ENCODE data around the gene KCNK6.

DNA sequence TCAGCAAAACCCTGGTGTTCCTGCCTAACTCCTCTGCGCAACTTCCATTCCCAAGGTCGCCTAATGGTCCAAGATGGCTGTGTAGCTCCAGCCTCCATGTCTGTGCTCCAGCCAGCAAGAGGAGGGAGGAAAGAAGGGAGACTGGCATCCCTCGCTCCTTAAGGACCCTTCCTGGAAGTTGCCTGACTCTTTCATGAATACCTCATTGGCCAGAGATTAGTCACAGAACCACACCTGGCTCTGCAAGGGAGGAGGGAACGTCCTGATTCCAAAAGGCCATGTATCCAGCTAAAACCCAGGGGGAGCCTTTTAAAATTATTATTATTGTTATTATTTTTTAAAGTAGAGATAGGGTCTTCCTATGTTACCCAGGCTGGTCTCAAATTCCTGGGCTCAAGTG is 4.8 kb downstream of the KCNK6 start:
- TF ChIP-seq POLR2A (IDR thresholded peaks at IDR 0.05) (no peak), POLR2AphosphoS5 (IDR thresholded peaks at IDR 0.05) (no peak)

Measured in breast epithelium (tissue), 3 donors.